Urinary bladder (tissue), 4 donors: ENCODE results near the gene TMEM89. TPM values are rescaled to one million over a fixed set of nuclear protein-coding genes. Genes with fewer than 3 reads are reported as not detected.
A peak's percentile ranks its signal among the peaks of the same experiment; 100 is the strongest.

ENCODE experiments used
- DNase-seq: peaks from one replicate; pipeline ENCODE4 v3.0.0-alpha.2; 2015; ENCODE audit errors: extremely low spot score
- H3K27ac ChIP-seq: one replicate; pipeline ENCODE4 v1.5.1; 2013; ENCODE audit warnings: low read depth, mild to moderate bottlenecking, moderate library complexity
- H3K36me3 ChIP-seq: one replicate; pipeline ENCODE4 v1.6.1; 2013; ENCODE audit warnings: mild to moderate bottlenecking, moderate library complexity; ENCODE audit not compliant: insufficient read depth
- H3K4me1 ChIP-seq: one replicate; pipeline ENCODE4 v1.6.1; 2013; ENCODE audit warnings: mild to moderate bottlenecking, moderate library complexity; ENCODE audit not compliant: insufficient read depth
- H3K4me3 ChIP-seq: one replicate; pipeline ENCODE4 v1.5.1; 2013; ENCODE audit warnings: low read depth, low read length
- WGBS: extraction: QIAGEN DNeasy Blood & Tissue Kit; methylation state at CpG from one replicate; pipeline ENCODE4 v1.1.7; 2013; 5-methylcytosine and 5-hydroxymethylcytosine counted together
- polyA plus RNA-seq: library from polyadenylated mRNA; stranded (reverse); fragments of 200-250 nt; gene quantifications from one replicate; pipeline ENCODE4 v1.2.3, GENCODE V29; 2013
- total RNA-seq: library from RNA; depleted of rRNA; stranded (reverse); fragments of >200 nt; gene quantifications from one replicate; pipeline ENCODE4 v1.2.3, GENCODE V29; 2014
- donor health status: healthy with polysubstance abuse.
- donor health status: healthy.

Gene TMEM89
- total and polyA plus RNA-seq, 2 donors: not detected

GRCh38 chr3:48617559-48617958 is 4.0 kb downstream of the TMEM89 start:
- Histone ChIP-seq H3K4me3 (no peak overlapping the region), H3K36me3 (no peaks in the 10 kb centered on the region), H3K4me1 (no peaks in the 10 kb centered on the region), H3K27ac (no peak overlapping the region)
- no peak for DNase-seq
- 95% methylated on average over 4 of the region's 4 CpGs for WGBS

GRCh38 chr3:48614044-48614443 is 7.5 kb downstream of the TMEM89 start:
- Histone ChIP-seq H3K4me1 (no peaks in the 10 kb centered on the region), H3K4me3 (no peak overlapping the region), H3K36me3 (no peaks in the 10 kb centered on the region), H3K27ac (no peak overlapping the region)
- WGBS: 74% methylated on average over 3 of the region's 3 CpGs
- DNase-seq: no peak

DNA sequence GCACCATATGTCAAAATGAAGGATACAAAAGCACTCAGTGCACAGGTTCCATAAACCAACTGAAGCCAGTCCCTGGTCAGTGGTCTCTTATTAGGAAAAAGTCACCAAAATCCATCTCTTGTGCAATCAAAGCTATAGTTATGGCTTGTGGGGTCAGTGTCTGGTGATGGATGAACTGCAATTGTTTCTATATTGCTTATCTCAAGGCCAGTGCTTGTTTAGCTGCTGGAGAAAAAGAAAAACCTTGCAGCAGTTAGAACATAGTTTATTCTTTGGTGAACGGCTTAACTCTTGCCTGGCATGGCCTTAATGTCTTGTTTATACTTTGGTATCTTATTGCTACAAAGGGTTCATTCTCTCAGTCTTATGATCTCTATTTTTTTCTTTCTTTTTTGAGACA is 9.3 kb downstream of the TMEM89 start:
- H3K36me3 ChIP-seq: no peaks in the 10 kb centered on the region
- no peak for DNase-seq
- no peaks in the 10 kb centered on the region for H3K4me1 ChIP-seq
- WGBS: 29% methylated on average over 1 of the region's 1 CpG
- H3K27ac ChIP-seq: no peak overlapping the region
- no peak overlapping the region for H3K4me3 ChIP-seq

DNA sequence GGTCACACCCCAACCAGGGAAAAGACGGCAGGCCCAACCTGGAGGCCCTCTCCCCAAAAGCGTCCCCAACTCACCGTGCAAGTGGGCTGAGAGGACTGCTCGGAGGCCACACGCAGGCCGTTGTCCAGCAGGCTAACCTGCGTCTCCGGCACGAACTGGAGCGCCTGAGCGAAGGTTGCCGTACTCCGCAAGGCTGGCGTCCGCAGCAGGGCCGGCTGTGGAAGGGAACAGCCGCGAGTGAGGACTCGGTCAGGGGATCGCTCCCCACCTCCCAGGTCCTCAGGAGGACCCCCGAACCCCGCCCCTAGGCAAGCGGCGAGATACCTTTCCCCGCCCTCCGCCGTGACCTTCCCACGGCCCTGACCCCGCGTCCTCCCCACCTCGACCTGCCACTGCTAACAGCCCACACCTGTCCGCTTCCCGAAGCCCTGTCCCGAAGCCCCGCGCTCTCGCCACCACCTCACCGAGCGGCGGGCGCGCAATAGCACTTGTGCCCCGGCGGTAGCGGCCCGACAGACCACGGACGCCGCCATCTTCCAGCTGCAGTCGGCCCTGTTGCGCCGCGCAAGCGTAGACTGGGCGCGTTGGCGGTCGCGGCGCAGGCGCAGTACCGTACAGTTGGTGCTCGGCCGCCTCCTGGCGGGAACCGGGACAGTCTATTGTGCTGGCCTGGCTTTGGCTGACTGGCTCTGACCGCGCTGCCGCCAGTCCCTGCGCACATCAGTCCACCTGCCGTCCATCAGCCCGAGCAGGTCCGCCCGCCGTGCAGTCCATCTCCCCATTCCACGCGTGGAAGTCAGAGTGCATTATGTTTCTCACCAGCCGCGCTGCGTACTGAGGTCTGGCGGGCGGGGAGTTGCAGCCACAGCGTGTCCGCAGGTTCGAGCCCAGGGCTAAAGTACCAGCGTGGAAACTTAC is 12.2 kb downstream of the TMEM89 start, which contains the start of gene UQCRC1:
Gene UQCRC1, minus strand, starts transcription at position 559 of the 918 bp plus-strand sequence. Its CDS starts 26 bp downstream, at position 533.
- Histone ChIP-seq H3K27ac (peak within 1 kb of the TSS; percentile 88), H3K36me3 (peaks cover 2% of the 10 kb centered on the region), H3K4me3 (peak within 1 kb of the TSS; percentile 75), H3K4me1 (no peaks in the 10 kb centered on the region)
- peak; percentile 59 for DNase-seq
- WGBS: 2% methylated on average over 86 of the region's 86 CpGs

- WGBS: 94% methylated on average over 5 of the region's 5 CpGs
- DNase-seq: no peak
- Histone ChIP-seq H3K27ac (no peak overlapping the region), H3K4me1 (no peaks in the 10 kb centered on the region), H3K36me3 (peaks cover 5% of the 10 kb centered on the region), H3K4me3 (no peak overlapping the region)
These were observed 14.1 kb downstream of the TMEM89 start for GRCh38 chr3:48607519-48607918.

DNA sequence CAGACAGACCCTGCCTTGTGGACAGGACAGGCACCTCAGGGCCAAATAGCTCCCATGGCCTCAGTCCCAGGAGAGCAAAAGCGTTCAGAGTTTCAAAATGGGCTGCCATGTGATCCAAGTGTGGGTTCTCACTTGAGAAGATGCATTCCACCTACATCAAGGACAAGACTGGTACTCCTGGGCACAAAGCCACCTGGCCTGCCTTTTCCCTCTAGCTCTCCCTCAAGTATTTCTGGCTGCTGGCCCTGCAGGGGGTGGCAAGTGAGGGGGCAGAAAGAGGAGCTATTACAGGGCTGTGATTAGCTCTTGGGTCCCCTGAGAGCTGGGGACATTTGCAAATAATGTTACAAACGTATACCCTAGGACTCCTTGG is 20.0 kb downstream of the TMEM89 start:
- Histone ChIP-seq H3K27ac (no peak overlapping the region), H3K36me3 (peaks cover 6% of the 10 kb centered on the region)

GRCh38 chr3:48600711-48601621 is 20.6 kb downstream of the TMEM89 start:
- Histone ChIP-seq H3K4me1 (no peaks in the 10 kb centered on the region), H3K4me3 (no peak overlapping the region), H3K27ac (no peak overlapping the region), H3K36me3 (peaks cover 6% of the 10 kb centered on the region)
- 93% methylated on average over 19 of the region's 19 CpGs for WGBS
- no peak for DNase-seq

More for the DNA sequence above, 20.0 kb downstream of the TMEM89 start:
- 78% methylated on average over 2 of the region's 2 CpGs for WGBS
- no peaks in the 10 kb centered on the region for H3K4me1 ChIP-seq
- H3K4me3 ChIP-seq: no peak overlapping the region
- no peak for DNase-seq

DNA sequence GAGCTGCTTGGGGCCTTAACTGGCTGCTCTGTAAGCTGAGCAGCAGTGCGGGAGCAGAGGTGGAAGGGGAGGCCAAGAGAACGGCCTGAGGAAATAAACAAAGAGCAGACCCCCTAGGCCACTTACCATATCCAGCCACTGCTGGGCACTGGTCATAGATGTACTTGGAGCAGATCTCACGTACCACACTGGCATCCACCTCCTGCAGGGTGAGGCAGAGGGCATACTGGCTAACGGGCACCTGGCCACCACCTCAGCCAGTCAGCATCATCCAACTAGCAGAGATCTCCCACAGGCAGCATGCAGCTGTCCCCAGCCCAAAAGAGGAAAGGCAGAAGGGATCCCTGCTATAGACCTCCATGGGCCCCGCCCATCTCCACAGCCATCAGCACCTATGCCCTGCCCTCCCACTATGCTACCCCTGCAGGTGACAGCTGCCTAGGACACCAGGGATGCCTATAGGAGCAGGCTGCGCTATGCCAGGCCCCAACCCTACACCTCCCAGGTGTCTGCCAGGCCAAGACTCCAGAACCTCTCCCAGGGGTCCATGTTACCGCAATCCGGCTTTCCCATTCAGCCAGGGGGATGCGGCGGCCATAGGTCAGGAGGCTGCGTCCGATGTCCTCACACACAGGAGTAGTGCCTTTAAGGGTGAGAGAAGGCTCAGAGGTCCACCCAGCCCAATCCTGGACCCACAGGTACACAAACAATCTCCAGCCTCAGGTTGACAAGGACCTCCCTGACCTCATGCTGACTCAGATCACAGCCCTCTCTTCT is 21.9 kb downstream of the TMEM89 start:
- no peak for DNase-seq
- WGBS: 90% methylated on average over 12 of the region's 12 CpGs
- H3K27ac ChIP-seq: peak overlapping the region; percentile 51
- peaks cover 4% of the 10 kb centered on the region for H3K36me3 ChIP-seq
- H3K4me3 ChIP-seq: no peak overlapping the region
- no peaks in the 10 kb centered on the region for H3K4me1 ChIP-seq

GRCh38 chr3:48599077-48599501 is 22.5 kb downstream of the TMEM89 start:
- Histone ChIP-seq H3K36me3 (peaks cover 4% of the 10 kb centered on the region), H3K4me1 (no peaks in the 10 kb centered on the region), H3K4me3 (no peak overlapping the region), H3K27ac (peak overlapping the region; percentile 51)
- 54% methylated on average over 11 of the region's 11 CpGs for WGBS
- peak; percentile 65 for DNase-seq

GRCh38 chr3:48598323-48599076 is 23.1 kb downstream of the TMEM89 start:
- no peak overlapping the region for H3K4me3 ChIP-seq
- peaks cover 4% of the 10 kb centered on the region for H3K36me3 ChIP-seq
- peak; percentile 75 for DNase-seq
- H3K4me1 ChIP-seq: no peaks in the 10 kb centered on the region
- H3K27ac ChIP-seq: peak overlapping the region; percentile 69
- 21% methylated on average over 5 of the region's 5 CpGs for WGBS

DNA sequence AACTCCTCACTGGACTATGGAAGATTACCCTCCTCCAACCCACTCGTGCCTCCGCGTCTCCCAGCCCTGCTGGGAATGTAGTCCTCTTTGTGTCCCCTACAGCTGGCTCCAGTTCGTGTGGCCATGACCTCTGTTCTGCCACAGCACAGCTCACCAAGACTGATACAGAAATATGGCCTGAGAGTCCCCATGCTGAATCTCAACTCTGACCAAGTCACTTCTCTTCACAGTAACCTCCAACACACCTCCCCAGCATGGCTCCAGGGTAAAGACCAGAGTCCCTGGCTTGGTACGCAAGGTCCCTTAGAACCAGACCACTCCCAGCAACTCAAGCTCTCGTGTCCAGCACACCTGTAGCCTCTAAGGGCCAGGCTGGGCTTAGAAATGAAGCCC is 24.2 kb downstream of the TMEM89 start:
- 89% methylated on average over 6 of the region's 6 CpGs for WGBS
- DNase-seq: no peak
- Histone ChIP-seq H3K36me3 (peaks cover 1% of the 10 kb centered on the region), H3K4me3 (no peak overlapping the region), H3K4me1 (no peaks in the 10 kb centered on the region), H3K27ac (peak overlapping the region; percentile 69)

- Histone ChIP-seq H3K4me1 (no peaks in the 10 kb centered on the region), H3K36me3 (peaks cover 1% of the 10 kb centered on the region), H3K4me3 (no peak overlapping the region), H3K27ac (peak overlapping the region; percentile 69)
- WGBS: 74% methylated on average over 8 of the region's 8 CpGs
- no peak for DNase-seq
These were observed 24.7 kb downstream of the TMEM89 start for GRCh38 chr3:48596676-48597407.
